ENCODE data around the gene RASSF3. TPM values are rescaled to one million over a fixed set of nuclear protein-coding genes. Genes with fewer than 3 reads are reported as not detected.

Gene RASSF3
- polyA plus RNA-seq, 3 donors, result 6.6 to 77.9 (median 14.5) TPM

GRCh38 chr12:64610660-64611340 is 505 bp downstream of the RASSF3 start:
- peaks cover 46% of the 10 kb centered on the region for H3K4me1 Mint-ChIP-seq
- WGBS (ENCODE audit: insufficient coverage), result under 1% methylated on average over 51 of the region's 60 CpGs
- Histone ChIP-seq H3K9ac (ENCODE audit: insufficient read depth, low read length, poor library complexity, severe bottlenecking) (peak overlapping the region; percentile 92), H3K27me3 (ENCODE audit: control insufficient read depth in 2 of 2, insufficient read depth in 2 of 2, low read length in 2 of 2) (no peaks in the 10 kb centered on the region), H4K20me1 (ENCODE audit: insufficient read depth, low read length) (peaks cover 52% of the 10 kb centered on the region), H3K27ac (ENCODE audit: low read depth in 1 of 2, low read length in 2 of 2) (peak overlapping the region; percentile 92 to 96), H3K9me3 (replicated peaks in 1 of 2; ENCODE audit: control insufficient read depth in 1 of 2, insufficient read depth in 1 of 2, low read length in 2 of 2) (no peaks in the 10 kb centered on the region), H3K79me2 (ENCODE audit: insufficient read depth, low read length) (peaks cover 62% of the 10 kb centered on the region), H3K4me3 (replicated peaks in 1 of 3; ENCODE audit: low read depth in 2 of 3, low read length in 3 of 3) (peak overlapping the region; percentile 64 to 98 (median 94)), H3K4me1 (ENCODE audit: control insufficient read depth in 1 of 2, insufficient read depth in 2 of 2, low read length in 2 of 2) (peaks cover 48 to 60% of the 10 kb centered on the region in 2 donors), H2AFZ (ENCODE audit: insufficient read depth, low read depth, low read length, poor library complexity, severe bottlenecking) (peak overlapping the region; percentile 51), H3K36me3 (replicated peaks in 1 of 2; ENCODE audit: control insufficient read depth in 1 of 2, insufficient read depth in 2 of 2, low read length in 2 of 2) (peaks cover 8 to 24% of the 10 kb centered on the region in 2 donors), H3K4me2 (replicated peaks; ENCODE audit: extremely low read depth, low read length, poor library complexity, severe bottlenecking) (peak overlapping the region; percentile 84)
- peaks cover 21 to 37% of the 10 kb centered on the region in 2 donors for H3K36me3 Mint-ChIP-seq
- intact Hi-C loops (cut with micrococcal nuclease), result loop anchor here (2.0 to 5.0 kb wide), 6 partner anchors 14 to 147 kb away; partner anchors contain the start of gene GNS (in 1 of the 2)
- peaks cover 0 to 1% (median 1%) of the 10 kb centered on the region in 3 donors for H3K27me3 Mint-ChIP-seq (ENCODE audit: low read depth in 3 of 3)
- H3K9me3 Mint-ChIP-seq, result no peaks in the 10 kb centered on the region
- peak overlapping the region; percentile 96 to 97 for H3K4me3 Mint-ChIP-seq
- H3K27ac Mint-ChIP-seq, result peak overlapping the region; percentile 89 to 99 (median 96)
- peak; percentile 75 to 88 (median 78) for DNase-seq
- no peak for TF ChIP-seq CTCF (IDR thresholded peaks at IDR 0.05)

GRCh38 chr12:64611341-64612284 is 1.3 kb downstream of the RASSF3 start:
- TF ChIP-seq CTCF (IDR thresholded peaks at IDR 0.05), result no peak
- DNase-seq, result peak in 1 of 3 donors; percentile 15
- Histone ChIP-seq H3K9ac (ENCODE audit: insufficient read depth, low read length, poor library complexity, severe bottlenecking) (peak overlapping the region; percentile 92), H3K4me3 (replicated peaks in 1 of 3; ENCODE audit: low read depth in 2 of 3, low read length in 3 of 3) (peak overlapping the region; percentile 64 to 98 (median 94)), H3K79me2 (ENCODE audit: insufficient read depth, low read length) (peaks cover 70% of the 10 kb centered on the region), H3K27ac (ENCODE audit: low read depth in 1 of 2, low read length in 2 of 2) (peak overlapping the region; percentile 92 to 96), H3K27me3 (ENCODE audit: control insufficient read depth in 2 of 2, insufficient read depth in 2 of 2, low read length in 2 of 2) (no peaks in the 10 kb centered on the region), H2AFZ (ENCODE audit: insufficient read depth, low read depth, low read length, poor library complexity, severe bottlenecking) (peak overlapping the region; percentile 51), H3K9me3 (replicated peaks in 1 of 2; ENCODE audit: control insufficient read depth in 1 of 2, insufficient read depth in 1 of 2, low read length in 2 of 2) (no peaks in the 10 kb centered on the region), H4K20me1 (ENCODE audit: insufficient read depth, low read length) (peaks cover 60% of the 10 kb centered on the region), H3K4me2 (replicated peaks; ENCODE audit: extremely low read depth, low read length, poor library complexity, severe bottlenecking) (peak overlapping the region; percentile 84), H3K4me1 (ENCODE audit: control insufficient read depth in 1 of 2, insufficient read depth in 2 of 2, low read length in 2 of 2) (peaks cover 55 to 68% of the 10 kb centered on the region in 2 donors), H3K36me3 (replicated peaks in 1 of 2; ENCODE audit: control insufficient read depth in 1 of 2, insufficient read depth in 2 of 2, low read length in 2 of 2) (peaks cover 14 to 32% of the 10 kb centered on the region in 2 donors)
- Mint-ChIP-seq H3K27ac (peak overlapping the region; percentile 89 to 99 (median 96)), H3K27me3 (ENCODE audit: low read depth in 3 of 3) (peaks cover 0 to 1% (median 1%) of the 10 kb centered on the region in 3 donors), H3K4me1 (peaks cover 54% of the 10 kb centered on the region), H3K36me3 (peaks cover 30 to 43% of the 10 kb centered on the region in 2 donors), H3K4me3 (peak overlapping the region; percentile 96 to 97), H3K9me3 (no peaks in the 10 kb centered on the region)
- intact Hi-C loops (cut with micrococcal nuclease), result loop anchor here (2.0 to 5.0 kb wide), 6 partner anchors 13 to 146 kb away; partner anchors contain the start of gene GNS (in 1 of the 2)
- under 1% methylated on average over 18 of the region's 31 CpGs for WGBS (ENCODE audit: insufficient coverage)

Data from CD14-positive monocyte (primary cell).